ENCODE data around the gene MIF.

GRCh38 chr22:23895599-23896144 is 1.5 kb downstream of the MIF start:
- no peak for TF ChIP-seq CTCF (IDR thresholded peaks at IDR 0.05)
- no peak for TF ChIP-seq POLR2A (IDR thresholded peaks at IDR 0.05)

Data from thyroid gland (tissue), 4 donors.